MCF 10A (cell line): ENCODE data around the gene MEI4. TPM values are rescaled to one million over a fixed set of nuclear protein-coding genes. Genes with fewer than 3 reads are reported as not detected.
"Not testable (repeated sequence)": the region's sequence is repeated elsewhere in the genome, so short reads cannot be mapped to it uniquely, and the experiment has no call there.

Source experiments
- BruUV-seq: library from RNA; stranded (reverse); fragments of 400-500 nt; replicated peaks from 2 replicates; lab custom pipeline; 2021; lab: Mats Ljungman, UMichigan
- CTCF ChIA-PET: fragments of 300-600 bp; sonication (Branson Sonifier 250); formaldehyde crosslinking; extraction: SDS; loops from one replicate; lab custom pipeline; 2021; ENCODE audit warnings: antibody characterized with exemption, inconsistent platforms; lab: Yijun Ruan, JAX
- POLR2A ChIA-PET: fragments of 300-600, 350-650 bp; sonication (Branson Sonifier 250); formaldehyde crosslinking; extraction: SDS; loops from one replicate; lab custom pipeline; 2020; ENCODE audit warnings: antibody characterized with exemption, inconsistent platforms; lab: Yijun Ruan, JAX
- DNase-seq: peaks from one replicate; pipeline ENCODE4 v3.0.0-alpha.2; 2018; ENCODE audit not compliant: unreplicated experiment
- H3K27ac Mint-ChIP-seq: one replicate; pipeline ENCODE4 v1.8.0; 2022; ENCODE audit warnings: mild to moderate bottlenecking, low read depth, mixed read lengths; ENCODE audit not compliant: unreplicated experiment
- H3K27me3 Mint-ChIP-seq: one replicate; pipeline ENCODE4 v1.8.0; 2022; ENCODE audit warnings: mixed read lengths; ENCODE audit not compliant: insufficient read depth, unreplicated experiment
- H3K36me3 Mint-ChIP-seq: one replicate; pipeline ENCODE4 v1.8.0; 2022; ENCODE audit warnings: mild to moderate bottlenecking, moderate library complexity, mixed read lengths; ENCODE audit not compliant: insufficient read depth, unreplicated experiment
- H3K4me1 Mint-ChIP-seq: one replicate; pipeline ENCODE4 v1.8.0; 2022; ENCODE audit warnings: mixed read lengths; ENCODE audit not compliant: insufficient read depth, unreplicated experiment
- H3K4me3 Mint-ChIP-seq: one replicate; pipeline ENCODE4 v1.8.0; 2022; ENCODE audit warnings: mild to moderate bottlenecking, moderate library complexity, mixed read lengths; ENCODE audit not compliant: unreplicated experiment
- H3K9me3 Mint-ChIP-seq: one replicate; pipeline ENCODE4 v1.8.0; 2022; ENCODE audit warnings: mixed read lengths; ENCODE audit not compliant: unreplicated experiment
- intact Hi-C: fragments of 100-400 bp; cut with micrococcal nuclease; formaldehyde crosslinking; loops from 2 replicates; pipeline ENCODE4 v1.14.1; 2022
- total RNA-seq: library from RNA; stranded (reverse); gene quantifications from 2 replicates; pipeline ENCODE4 v1.2.3, GENCODE V29; 2022
- TF ChIP-seq, protein P1 (sequence below): fragments of 200-600 bp; IDR thresholded peaks from one replicate; pipeline ENCODE4 v1.8.0; 2022; ENCODE audit warnings: antibody characterized with exemption, mild to moderate bottlenecking; ENCODE audit not compliant: unreplicated experiment

MEI4 gene
- total RNA-seq, 1 experiment from 2014 or later = not detected

GRCh38 chr6:77825204-77825603 lies 172.4 kb downstream of the MEI4 start:
- ChIA-PET CTCF (no interaction called here), POLR2A (no interaction called here)
- TF ChIP-seq, protein P1, sequence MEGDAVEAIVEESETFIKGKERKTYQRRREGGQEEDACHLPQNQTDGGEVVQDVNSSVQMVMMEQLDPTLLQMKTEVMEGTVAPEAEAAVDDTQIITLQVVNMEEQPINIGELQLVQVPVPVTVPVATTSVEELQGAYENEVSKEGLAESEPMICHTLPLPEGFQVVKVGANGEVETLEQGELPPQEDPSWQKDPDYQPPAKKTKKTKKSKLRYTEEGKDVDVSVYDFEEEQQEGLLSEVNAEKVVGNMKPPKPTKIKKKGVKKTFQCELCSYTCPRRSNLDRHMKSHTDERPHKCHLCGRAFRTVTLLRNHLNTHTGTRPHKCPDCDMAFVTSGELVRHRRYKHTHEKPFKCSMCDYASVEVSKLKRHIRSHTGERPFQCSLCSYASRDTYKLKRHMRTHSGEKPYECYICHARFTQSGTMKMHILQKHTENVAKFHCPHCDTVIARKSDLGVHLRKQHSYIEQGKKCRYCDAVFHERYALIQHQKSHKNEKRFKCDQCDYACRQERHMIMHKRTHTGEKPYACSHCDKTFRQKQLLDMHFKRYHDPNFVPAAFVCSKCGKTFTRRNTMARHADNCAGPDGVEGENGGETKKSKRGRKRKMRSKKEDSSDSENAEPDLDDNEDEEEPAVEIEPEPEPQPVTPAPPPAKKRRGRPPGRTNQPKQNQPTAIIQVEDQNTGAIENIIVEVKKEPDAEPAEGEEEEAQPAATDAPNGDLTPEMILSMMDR = no peak
- no peaks in the 10 kb centered on the region for H3K4me1 Mint-ChIP-seq
- H3K27ac Mint-ChIP-seq = no peak overlapping the region
- no peaks in the 10 kb centered on the region for H3K36me3 Mint-ChIP-seq
- H3K27me3 Mint-ChIP-seq = no peaks in the 10 kb centered on the region
- no peak overlapping the region for H3K4me3 Mint-ChIP-seq
- BruUV-seq = no TSS peak
- intact Hi-C loops = no loop called here
- no peak for DNase-seq
- no peaks in the 10 kb centered on the region for H3K9me3 Mint-ChIP-seq

DNA sequence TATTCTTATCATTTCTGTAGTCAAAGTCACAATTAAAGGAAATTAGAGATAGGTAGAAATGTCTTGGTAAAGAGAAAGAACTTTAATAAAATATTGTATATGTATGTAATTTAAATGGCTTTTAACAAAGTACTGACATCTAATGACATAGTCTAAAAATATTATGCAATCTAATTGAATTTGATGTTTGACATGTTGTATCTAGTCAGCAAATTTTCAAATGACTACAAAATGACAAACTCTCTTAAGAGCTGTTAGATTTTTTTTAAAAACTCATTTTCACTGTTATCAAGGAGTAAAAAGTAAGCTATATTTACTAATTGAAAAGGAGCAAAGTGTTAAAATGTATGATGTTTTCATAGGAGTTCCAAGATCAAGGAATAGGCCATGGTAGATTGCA lies 176.9 kb downstream of the MEI4 start:
- no peaks in the 10 kb centered on the region for H3K36me3 Mint-ChIP-seq
- H3K4me3 Mint-ChIP-seq = no peak overlapping the region
- no peaks in the 10 kb centered on the region for H3K4me1 Mint-ChIP-seq
- no peak for DNase-seq
- CTCF ChIA-PET = interaction anchor here (0.6 kb wide), 1 partner anchor 130 kb away, joined by 4 read pairs; no protein-coding TSS in a partner anchor
- no peaks in the 10 kb centered on the region for H3K27me3 Mint-ChIP-seq
- no TSS peak for BruUV-seq
- no peak overlapping the region for H3K27ac Mint-ChIP-seq
- intact Hi-C loops = no loop called here
- POLR2A ChIA-PET = no interaction called here
- TF ChIP-seq, protein P1 = no peak
- no peaks in the 10 kb centered on the region for H3K9me3 Mint-ChIP-seq

- H3K36me3 Mint-ChIP-seq, intact Hi-C loops, H3K4me1 Mint-ChIP-seq, DNase-seq, H3K4me3 Mint-ChIP-seq, POLR2A ChIA-PET, H3K27me3 Mint-ChIP-seq, BruUV-seq, CTCF ChIA-PET, H3K9me3 Mint-ChIP-seq, H3K27ac Mint-ChIP-seq: not testable (repeated sequence)
Observed at GRCh38 chr6:77833749-77834148, 180.9 kb downstream of the MEI4 start.

GRCh38 chr6:77834591-77834996 lies 181.8 kb downstream of the MEI4 start:
- ChIA-PET CTCF (interaction anchor here (0.7 kb wide), 1 partner anchor 12 kb away, joined by 3 read pairs; no protein-coding TSS in a partner anchor), POLR2A (no interaction called here)
- intact Hi-C loops = no loop called here
- Mint-ChIP-seq H3K36me3 (no peaks in the 10 kb centered on the region), H3K27ac (no peak overlapping the region), H3K4me1 (no peaks in the 10 kb centered on the region), H3K4me3 (no peak overlapping the region), H3K9me3 (no peaks in the 10 kb centered on the region), H3K27me3 (no peaks in the 10 kb centered on the region)
- TF ChIP-seq, protein P1 = no peak
- no TSS peak for BruUV-seq
- DNase-seq = no peak
